GM21423 (cell line): ENCODE results near the gene PDCD10.

ENCODE experiments used
- ATAC-seq: cut with Tn5 transposase; IDR thresholded peaks from one replicate; pipeline ENCODE4 v1.9.1; 2021; ENCODE audit warnings: mild to moderate bottlenecking, moderate library complexity; ENCODE audit not compliant: unreplicated experiment

Gene PDCD10

DNA sequence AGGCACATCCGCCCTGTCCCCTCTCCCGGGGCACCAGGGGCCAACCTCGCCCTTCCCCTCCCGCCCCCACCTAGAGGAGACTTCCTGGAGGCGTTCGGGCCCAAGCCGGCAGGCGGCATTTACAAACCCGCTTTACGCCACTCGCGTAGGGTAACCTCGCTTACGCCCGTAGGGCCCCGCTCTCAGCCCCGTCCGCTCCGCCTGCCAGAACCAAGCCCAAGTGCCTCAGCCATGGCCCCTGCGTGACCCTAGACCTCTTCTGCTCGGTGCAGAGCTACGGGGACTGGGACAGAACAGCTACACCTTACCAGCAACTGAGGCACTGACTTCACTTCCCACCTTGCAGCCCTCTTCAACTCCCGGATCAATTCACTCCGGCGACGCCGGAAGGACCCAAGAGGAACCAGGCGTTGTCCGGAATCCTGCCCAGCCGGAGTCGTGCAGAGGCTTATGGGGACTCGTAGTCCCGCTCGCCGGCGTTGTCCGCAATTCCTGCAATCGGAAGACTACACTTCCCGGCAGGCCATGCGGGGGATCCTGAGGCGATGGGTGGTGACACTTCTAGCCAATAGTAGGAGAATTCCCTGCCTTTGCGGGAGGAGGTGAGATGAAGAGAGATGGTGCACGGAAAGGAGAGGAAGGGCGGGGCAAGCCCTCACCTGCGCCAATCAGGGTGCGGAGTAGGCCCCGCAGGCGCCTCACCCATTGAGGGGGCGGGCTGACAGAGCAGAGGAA is at the start of gene PDCD10:
Gene PDCD10 (minus strand): TSS at position 395 of the 735 bp plus-strand sequence. CDS start 14,735 bp downstream, outside the sequence.
- ATAC-seq, result peak; percentile 82

DNA sequence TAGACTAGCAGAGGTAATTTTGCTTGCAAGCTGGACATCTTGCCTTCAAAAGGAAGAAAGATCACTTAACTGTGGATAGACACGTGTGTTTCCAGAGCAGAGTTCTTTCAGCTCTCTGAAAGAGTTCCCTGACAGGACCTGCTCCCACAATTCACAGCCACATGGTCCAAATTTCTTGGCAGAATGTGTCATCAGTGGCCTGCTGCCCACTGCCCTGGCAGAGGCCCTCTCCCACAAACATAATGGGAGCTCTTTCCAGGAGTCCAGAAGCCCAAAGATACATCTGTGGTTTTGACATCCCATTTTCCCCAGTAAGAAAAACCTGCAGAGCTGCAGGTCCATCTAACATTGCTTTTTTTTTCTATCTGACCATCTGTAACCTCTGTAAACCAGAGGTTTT is 49.1 kb upstream of the PDCD10 start:
- no peak for ATAC-seq

DNA sequence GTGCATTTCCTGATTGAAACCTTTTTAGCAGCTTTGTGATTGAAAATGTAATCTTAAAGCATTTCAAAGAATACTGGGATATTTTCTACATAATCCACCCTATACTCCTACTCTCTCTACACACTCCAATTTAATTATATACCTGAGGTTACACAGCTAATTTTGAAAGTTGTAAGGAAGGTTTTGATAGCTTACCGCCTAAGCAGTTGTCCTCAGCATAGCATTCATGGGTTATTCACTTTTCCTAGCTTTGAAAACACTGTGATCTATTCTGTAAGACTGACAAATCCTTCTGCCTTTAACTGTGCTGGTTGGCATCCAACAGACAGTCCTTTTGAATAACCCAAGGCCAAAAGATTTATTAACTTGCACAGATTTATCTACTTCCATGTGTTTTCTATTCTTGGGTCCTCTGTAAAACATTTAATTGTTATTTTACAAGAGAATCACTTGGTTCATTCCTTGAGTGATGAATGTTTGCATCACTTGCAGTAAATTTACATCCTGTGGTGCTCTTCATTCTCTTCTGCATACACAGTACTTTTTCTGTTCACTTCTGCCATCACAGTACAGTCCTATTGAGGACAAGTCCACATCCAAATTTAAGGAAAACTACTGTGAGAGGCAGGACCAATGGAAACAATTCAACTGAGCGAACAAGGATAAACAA is 45.7 kb upstream of the PDCD10 start:
- no peak for ATAC-seq

DNA sequence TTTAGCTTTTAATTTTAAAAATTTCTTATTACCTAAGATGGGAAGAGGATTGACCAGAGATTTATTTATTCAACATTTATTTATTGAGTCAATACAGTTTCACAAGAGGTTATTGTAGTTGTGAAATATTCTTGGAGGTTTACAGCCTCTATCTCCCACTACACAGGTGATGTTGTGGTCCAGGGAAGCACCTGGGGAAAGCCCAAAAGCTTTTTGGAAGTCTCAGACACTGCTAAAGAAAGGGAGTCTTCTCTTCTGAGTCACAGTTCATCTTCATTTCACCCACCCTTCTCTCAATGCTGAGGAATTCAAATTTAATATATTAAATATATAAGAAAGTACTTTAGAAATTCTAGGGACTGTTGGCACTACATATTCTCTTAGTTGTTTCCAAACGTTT is 42.7 kb upstream of the PDCD10 start:
- peak; percentile 40 for ATAC-seq

DNA sequence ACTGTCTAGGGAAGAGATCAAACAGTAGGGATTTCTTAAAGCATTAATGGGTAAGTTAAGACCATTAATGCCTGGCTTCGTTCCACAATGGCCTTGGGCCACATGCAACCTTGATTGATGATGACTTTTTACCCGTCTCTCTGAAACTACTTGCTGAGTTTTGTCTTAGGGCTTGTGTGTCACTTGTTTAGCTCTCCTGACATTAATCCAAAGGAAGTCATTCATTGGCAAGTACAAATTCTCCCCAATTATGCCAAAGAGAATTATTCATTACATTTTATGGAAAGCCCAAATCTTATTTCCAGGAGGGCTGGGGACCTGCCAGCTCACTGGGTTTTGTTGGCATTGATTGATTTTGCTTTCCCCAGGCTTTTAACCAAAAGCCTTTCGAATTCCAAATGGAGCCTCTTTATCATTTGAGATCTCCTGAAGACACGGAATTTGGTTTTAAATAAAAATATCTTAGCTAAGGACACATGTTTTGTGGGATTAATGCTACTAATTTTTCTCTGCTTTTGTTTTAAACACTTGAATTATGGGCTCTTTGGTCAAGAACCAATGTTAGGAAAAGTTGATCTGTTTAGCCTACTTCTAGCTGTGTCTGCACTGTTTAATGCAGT is 41.5 kb upstream of the PDCD10 start:
- ATAC-seq, result no peak

DNA sequence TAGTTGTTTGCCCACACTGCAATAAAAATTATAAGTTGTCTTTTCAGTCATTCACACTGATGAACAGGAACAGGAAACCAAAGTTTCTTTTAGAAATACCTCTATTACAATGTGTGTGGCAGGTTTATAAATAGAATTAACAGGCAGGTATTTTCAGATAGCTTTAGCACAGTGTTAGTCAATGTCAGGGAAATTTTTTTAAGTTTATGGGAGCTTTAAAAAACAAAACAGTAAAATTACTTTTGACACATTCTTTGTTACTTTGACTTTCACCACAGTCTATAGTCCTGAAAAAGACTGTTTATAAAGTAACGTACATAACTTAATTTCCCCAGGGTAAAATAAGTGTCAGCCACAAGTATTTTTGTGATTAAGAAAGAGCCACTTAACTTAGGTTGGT is 38.9 kb upstream of the PDCD10 start:
- ATAC-seq, result peak; percentile 85

DNA sequence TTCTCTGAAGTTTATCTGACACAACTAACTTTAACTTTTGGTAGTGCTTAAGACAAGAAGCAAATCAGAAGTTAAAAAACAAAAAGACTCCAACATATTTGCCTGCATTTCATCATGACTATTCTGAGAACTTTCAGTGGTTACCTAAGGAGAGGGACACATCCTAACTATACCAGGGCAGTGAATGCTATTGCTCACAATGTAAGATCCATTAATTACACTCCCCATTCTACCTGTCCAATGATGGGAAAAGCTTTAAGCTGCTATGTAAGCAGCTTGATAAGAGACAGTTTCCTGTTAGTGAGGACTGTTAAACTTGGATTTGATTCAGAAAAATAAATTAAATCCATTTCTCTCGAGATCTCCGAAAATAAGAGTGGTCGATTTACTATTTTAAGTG is 38.3 kb upstream of the PDCD10 start:
- ATAC-seq, result peak; percentile 45

DNA sequence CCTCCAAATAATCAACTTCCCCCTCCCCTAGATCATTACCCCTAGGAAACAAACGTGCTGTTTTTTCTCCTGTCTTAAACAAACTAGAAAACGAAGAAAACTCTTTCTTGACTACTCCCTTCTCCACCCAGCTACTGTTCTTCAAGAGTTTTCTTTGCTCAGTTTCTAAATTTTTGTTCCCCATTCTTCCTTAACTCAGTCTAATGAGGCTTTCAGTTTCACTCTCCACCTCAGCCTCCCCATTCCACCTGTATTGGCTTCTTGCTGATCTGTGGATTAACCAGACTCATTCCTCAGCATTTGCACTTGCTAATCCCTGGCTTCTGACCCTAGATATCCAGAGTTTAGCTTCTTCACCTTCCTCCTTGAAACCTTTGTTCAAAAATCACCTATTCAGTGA is 27.6 kb upstream of the PDCD10 start:
- no peak for ATAC-seq

DNA sequence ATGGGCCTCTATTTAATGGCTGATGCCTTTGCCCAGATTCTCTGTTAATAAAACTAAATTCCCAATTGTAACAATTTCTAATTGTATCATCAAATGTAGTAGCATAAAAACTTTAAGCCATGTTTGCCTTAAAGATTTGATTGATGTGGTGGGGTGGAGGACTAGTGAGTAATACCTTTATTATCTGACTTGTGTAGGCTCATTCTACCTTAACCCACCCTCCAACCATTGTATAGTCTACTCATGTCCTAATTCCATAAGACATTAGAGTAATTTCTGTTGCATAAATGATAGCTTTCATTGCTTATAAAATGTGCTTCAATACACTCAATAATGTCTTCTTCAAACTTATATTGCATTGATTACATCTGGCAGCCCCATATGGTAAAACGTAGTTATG is 26.6 kb upstream of the PDCD10 start:
- no peak for ATAC-seq

DNA sequence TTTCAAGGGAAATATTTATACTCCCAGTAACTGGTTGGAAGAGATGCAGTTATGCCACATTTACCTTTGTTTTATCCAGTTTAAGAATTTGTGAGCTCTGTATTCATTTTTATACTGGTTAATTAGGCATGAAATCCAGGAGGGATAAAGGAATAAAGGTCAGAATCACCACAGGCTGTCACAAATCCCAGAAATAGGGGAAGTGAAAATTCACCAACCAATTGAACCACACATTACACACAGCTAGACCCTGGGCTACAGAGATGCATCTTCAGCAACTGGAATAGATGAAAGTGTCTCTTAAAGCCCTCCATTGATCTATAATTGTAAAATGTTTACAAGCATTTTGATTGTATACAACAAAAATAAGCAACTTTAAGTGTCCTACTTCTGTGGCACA is 19.4 kb upstream of the PDCD10 start:
- no peak for ATAC-seq

DNA sequence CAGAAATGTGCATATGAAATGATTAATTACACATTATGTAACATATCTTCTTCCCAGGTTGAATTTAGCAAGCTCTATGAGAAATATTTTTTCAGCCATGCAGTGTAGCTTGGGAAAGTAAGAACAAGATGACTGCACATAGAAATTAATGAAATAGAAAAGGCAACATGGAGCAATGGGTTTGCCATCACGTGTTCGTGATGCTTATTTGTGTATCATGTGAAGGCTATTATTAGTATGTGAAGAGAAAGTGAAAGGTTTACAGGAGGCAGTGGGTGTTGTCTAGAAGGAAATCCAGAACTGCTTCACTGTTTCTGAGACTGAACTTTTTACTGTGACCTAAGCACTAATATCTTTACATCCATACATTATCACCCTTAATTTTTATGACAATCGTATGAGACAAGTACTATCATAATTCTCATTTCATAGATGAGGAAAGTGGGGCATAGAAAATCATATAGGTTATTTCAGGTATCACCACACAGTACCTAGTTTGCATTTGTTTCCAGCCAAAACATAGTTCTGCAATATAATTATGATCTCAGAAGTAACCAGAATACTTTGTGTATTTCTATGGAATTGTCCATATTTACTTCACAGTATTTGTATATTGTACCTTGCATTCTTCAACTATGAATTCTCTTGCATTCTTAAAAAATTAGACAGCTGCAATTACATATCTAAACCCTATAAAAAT is 15.7 kb upstream of the PDCD10 start:
- ATAC-seq, result peak; percentile 99

DNA sequence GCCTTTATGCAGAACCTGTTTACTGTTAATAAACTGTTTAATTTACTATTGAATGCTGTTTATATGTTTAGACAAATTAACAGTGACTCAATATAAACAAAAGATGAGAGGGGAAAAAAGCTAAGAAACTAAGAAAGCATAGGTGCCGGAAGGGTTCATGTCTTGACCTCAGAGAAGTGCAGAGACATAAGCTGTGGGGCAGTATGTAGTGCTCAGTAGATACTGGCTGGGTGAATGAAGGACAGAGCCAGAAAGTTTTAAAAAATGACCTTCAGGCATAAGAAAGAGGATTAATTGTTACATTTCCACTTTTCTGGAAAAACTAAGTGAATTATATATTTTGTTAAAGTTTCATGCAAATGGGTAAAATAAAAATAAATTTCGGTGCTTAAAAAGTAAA is 15.0 kb upstream of the PDCD10 start:
- ATAC-seq, result no peak

DNA sequence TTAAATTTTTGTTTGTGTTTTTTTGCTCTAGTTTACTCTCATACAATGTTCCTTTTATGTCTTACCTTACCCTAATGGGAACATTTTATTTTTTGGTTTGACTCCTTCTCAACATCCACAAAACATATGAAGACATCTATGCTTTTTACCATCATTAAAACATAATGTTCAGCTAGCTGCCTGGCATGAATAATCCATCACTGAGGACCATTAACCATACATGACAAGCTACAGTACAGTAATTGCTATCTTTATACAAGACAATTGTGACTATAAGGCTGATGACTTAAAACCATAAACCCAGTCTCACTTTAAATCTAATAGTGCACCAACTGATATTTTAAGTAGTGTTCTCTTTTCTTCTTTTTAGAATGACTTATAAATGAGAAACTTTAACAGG is 14.5 kb upstream of the PDCD10 start:
- ATAC-seq, result no peak

DNA sequence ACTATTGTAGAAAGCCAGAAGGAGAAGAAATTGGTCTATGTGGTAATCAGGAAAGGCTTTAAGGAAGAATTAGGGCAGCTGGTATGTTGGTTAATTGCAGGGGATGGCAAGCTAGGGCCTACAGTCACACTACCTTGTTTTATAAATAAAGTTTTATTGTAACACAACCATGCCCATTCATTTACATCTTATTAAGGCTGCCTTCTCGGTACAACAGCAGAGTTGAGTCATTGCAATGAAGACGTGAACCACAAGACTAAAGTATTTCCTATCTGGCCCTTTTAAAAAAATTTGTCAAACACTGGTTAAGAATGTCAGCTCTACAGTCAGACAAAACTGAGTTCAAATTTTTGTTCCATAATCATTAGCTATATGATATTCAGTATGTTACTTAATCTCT is 9.1 kb upstream of the PDCD10 start:
- no peak for ATAC-seq

DNA sequence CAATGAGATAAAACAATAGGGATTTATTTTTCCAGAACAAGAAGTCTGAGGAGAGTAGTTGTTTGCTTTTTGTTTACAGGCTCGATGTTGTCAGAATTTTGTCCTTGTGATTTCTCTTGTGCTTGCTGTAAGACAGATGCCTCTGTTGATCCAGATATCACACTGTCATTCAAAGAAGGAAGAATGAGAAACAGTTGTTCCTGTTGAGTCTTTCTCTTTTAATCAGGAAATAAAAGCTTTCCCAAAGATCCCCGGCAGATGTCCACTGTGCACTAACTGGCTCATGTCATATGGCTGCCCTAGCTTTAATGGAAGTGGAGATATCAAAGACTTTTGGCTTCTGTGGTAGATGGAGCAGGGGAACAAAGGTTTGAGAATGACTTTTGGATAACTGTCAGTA is 7.6 kb upstream of the PDCD10 start:
- no peak for ATAC-seq

DNA sequence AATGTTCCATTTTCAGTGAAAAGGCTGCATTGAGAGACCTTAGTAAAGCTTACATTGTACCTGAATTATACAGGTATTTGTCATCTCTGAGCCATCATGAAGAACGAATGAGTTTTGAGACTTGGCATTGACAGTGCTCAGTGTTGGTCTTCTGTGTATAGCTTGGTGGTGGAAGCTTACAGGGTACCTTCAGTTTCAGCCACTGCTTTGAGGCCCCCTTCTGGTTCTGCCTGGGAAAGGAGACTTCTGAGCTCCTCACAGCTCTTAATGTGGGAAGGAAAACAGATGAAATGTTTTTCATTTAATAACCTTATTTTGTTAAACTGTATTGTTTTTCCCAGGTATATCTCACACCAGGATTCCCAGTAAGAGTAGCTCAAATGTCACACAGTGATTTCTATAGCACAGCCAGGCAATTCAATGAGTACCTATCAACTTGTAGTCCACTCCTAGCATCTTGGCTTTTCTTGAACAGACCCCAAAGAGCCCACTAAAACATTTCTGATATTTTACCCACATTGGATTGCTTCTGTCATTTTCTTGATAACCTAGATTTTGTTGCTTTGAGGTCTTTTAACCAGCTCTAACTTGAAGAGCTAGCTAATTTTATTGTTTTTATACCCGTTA is 6.4 kb upstream of the PDCD10 start:
- ATAC-seq, result peak; percentile 97

DNA sequence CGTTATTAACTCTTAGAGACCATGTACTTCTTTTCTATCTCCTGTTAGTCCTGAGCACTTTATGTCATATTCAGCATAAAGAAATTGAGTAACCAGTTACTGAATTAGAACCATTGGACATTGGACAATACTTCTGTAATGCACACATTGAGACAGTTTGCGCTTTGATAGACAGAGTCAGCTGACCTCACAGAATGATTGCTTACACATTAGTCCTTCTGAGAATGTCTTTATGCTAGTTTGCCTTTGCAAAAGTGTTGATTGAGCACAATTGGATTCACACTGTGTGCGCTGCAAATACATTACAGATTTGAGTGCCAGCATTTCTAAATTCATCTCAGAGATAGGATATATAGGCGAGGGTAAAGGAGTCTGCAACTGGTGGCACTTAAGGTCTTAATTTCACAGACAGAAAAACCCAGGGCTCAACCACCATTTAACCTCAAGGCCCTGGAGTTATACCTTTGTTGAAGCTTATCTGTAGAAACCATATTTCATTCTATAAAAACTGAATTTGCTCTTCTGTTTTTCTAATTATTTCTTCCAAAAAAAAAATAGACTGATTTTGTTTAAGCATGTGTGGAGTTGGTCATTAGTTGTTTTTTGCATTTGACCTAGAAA is 4.6 kb upstream of the PDCD10 start:
- no peak for ATAC-seq

DNA sequence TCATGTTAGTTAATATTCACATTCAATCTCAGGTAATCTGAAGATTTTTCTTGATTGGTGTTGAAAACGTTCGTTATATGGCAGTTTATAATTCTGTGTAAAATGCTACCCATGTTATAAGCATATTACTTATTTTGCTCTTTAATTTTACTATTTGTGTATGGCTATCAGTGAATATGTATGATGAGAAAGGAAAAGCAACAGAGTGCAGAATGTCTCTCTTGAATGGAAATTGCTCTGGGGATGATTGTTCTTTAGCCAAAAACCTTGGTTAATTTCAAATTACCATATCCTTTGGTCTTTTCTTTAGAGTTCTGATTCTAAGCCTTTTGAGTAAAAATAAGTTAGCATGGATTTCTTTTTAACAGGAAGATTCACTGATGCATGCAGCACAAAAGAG is 3.3 kb upstream of the PDCD10 start:
- no peak for ATAC-seq

DNA sequence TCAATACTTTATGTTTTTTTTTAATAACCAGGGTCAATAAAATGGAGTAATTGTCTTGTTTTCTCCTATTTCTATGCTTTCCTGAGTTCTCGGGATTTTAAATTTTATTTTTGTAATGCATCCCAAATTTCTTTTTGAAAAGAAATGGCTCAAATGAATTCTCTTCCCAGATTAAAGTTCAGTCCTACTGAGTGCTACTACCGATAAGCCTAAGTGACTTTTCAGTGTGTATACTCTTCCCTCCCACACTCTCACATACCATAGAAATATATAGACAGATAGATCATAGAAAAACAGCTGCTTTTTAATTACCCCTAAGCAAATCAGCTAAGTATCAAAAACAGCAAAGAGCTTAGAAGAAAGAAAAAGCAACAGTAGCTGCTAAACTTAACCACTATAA is 2.3 kb upstream of the PDCD10 start:
- ATAC-seq, result no peak

DNA sequence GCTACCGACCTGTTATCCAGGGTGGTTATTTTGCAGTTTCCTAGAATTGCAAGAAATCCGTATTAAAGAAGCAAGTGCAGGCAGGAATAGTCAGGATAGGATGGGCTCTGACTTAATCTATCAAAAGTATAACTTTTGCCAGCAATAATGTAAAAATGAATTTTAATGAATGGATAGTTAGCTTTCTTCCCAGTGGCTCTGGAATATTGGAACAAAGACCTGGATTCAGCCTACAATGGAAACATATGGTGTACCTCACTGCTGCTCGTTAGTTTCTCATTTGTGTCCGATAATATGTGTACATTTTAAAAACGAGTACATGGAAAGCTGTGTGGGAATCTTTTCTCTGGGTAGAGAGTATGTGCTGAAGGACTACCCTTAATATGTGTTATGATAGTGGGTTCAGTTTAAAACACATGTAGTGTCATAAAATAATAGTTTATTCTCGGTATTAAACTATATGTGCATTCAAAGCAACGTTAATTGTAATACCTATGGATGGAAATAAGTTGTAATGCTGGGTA is 1.6 kb upstream of the PDCD10 start:
- no peak for ATAC-seq
